NB4 (cell line): Measurements from ENCODE around the gene SPIN1.

ENCODE experiments used
- MYC ChIP-seq: IDR thresholded peaks from 2 replicates; pipeline ENCODE4 v1.6.1; 2011; ENCODE audit warnings: low read depth, low read length
- POLR2A ChIP-seq: IDR thresholded peaks from 2 replicates; pipeline ENCODE4 v1.6.1; 2011; ENCODE audit warnings: mild to moderate bottlenecking; ENCODE audit not compliant: insufficient read length; ENCODE audit errors: extremely low read depth

DNA sequence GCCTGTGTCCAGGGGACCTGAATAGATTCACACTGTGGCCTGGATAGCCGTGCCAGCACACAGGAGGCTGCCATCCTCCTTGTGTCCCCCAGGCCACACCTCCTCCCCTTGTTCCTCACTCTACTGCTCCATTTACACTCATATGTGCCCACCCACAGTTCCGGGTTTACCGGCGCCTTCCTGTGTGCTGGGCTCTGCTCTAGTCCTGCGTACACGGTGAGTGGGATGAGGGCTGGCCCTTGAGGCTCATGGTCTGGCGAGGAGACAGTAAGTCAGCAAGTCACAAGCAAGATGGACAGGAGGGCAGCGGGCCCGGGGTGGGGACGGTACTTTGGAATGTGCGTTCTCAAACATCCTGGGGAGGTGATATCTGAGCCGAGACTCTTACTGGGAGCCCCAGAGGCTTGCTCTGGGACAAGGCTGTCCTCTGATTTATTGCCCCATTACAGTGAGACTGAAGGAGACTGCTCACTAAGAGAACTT is 114.3 kb downstream of the SPIN1 start:
- TF ChIP-seq POLR2A (no peak), MYC (no peak)
